Natural killer cell treated with Interleukin-12 subunit alpha and Interleukin-12 subunit beta and Interleukin-15 and Interleukin-18, amount 100 ng/mL, for 72 hours (primary cell): ENCODE results near the gene ZZZ3. TPM values are rescaled to one million over a fixed set of nuclear protein-coding genes. Genes with fewer than 3 reads are reported as not detected.
A peak's percentile ranks its signal among the peaks of the same experiment; 100 is the strongest.
"Not testable (repeated sequence)": the region's sequence is repeated elsewhere in the genome, so short reads cannot be mapped to it uniquely, and the experiment has no call there.

Experiments
- ATAC-seq, 2 donors: fragments of 150-1000 bp; cut with Tn5 transposase in 1 of 2; sonication (Bioruptor Pico), chemical (Tn5 transposase) in 1 of 2; 2 replicates each; pipeline ENCODE4 v1.10.0; 2021
- DNase-seq: peaks from one replicate; pipeline ENCODE4 v3.0.0; 2022; ENCODE audit warnings: low spot score
- H3K27ac Mint-ChIP-seq, 2 donors: 1 replicate in 1 of 2; 2 replicates in 1 of 2; pipeline ENCODE4 v1.8.0; 2022; ENCODE audit warnings: mixed read lengths in 2 of 2, mild to moderate bottlenecking in 1 of 2, moderate library complexity in 1 of 2
- H3K27me3 Mint-ChIP-seq, 2 donors: 1 replicate in 1 of 2; 2 replicates in 1 of 2; pipeline ENCODE4 v1.8.0; 2022; ENCODE audit warnings: mixed read lengths in 2 of 2
- H3K36me3 Mint-ChIP-seq: one replicate; pipeline ENCODE4 v1.8.0; 2022; ENCODE audit warnings: mixed read lengths
- H3K4me1 Mint-ChIP-seq, 2 donors: 1 replicate in 1 of 2; 2 replicates in 1 of 2; pipeline ENCODE4 v1.8.0; 2022; ENCODE audit warnings: low read depth in 2 of 2, mixed read lengths in 2 of 2, mild to moderate bottlenecking in 1 of 2
- H3K4me3 Mint-ChIP-seq: one replicate; pipeline ENCODE4 v1.8.0; 2022; ENCODE audit warnings: mixed read lengths
- H3K9me3 Mint-ChIP-seq: 2 replicates; pipeline ENCODE4 v1.8.0; 2022; ENCODE audit warnings: mixed read lengths
- total RNA-seq, 2 donors: library from RNA; stranded (reverse); gene quantifications; one replicate each; pipeline ENCODE4 v1.2.3, GENCODE V29; 2022

Gene ZZZ3
- total RNA-seq, 2 donors from 2014 or later, result 40.9 to 61.1 TPM

- Mint-ChIP-seq H3K27me3 (no peaks in the 10 kb centered on the region), H3K4me3 (peak overlapping the region; percentile 92), H3K36me3 (no peaks in the 10 kb centered on the region), H3K4me1 (peaks cover 24 to 27% of the 10 kb centered on the region in 2 donors), H3K9me3 (no peaks in the 10 kb centered on the region), H3K27ac (peak overlapping the region; percentile 87 to 96)
- DNase-seq (peak; percentile 97), ATAC-seq (peak; percentile 89 to 92)
Observed at GRCh38 chr1:77683160-77684148, 996 bp upstream of the ZZZ3 start.

DNA sequence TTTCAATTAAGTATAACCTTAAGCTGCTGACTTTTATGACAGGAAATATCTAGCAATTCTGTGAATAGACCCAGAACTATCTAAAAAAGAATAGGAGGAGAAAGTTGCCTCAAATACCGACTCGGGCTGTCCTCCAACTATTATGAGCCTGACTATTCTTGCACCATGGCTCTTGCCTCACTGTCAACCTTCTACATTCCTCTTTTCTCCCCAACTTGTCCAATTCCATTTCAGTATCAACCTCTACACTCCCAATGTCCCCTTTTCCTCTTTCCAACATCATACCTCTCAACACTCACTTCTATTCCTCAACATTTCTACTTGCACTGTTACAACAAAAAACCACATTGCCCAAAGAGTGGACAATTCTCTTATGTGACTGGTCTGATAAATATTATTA, 2.3 kb downstream of the ZZZ3 start:
- H3K4me3 Mint-ChIP-seq, result peak overlapping the region; percentile 8

GRCh38 chr1:77678660-77679610, 3.5 kb downstream of the ZZZ3 start:
- no peaks in the 10 kb centered on the region for H3K9me3 Mint-ChIP-seq
- no peak overlapping the region for H3K27ac Mint-ChIP-seq
- DNase-seq (no peak), ATAC-seq (no peak)
- no peaks in the 10 kb centered on the region for H3K36me3 Mint-ChIP-seq
- H3K4me1 Mint-ChIP-seq, result peaks cover 23 to 27% of the 10 kb centered on the region in 2 donors
- H3K4me3 Mint-ChIP-seq, result no peak overlapping the region
- no peaks in the 10 kb centered on the region for H3K27me3 Mint-ChIP-seq

More for the DNA sequence above, 2.3 kb downstream of the ZZZ3 start:
- H3K36me3 Mint-ChIP-seq, result no peaks in the 10 kb centered on the region
- no peaks in the 10 kb centered on the region for H3K27me3 Mint-ChIP-seq
- no peak for ATAC-seq
- no peaks in the 10 kb centered on the region for H3K9me3 Mint-ChIP-seq
- H3K4me1 Mint-ChIP-seq, result peaks cover 27 to 31% of the 10 kb centered on the region in 2 donors
- DNase-seq, result no peak
- H3K27ac Mint-ChIP-seq, result no peak overlapping the region

- H3K4me3 Mint-ChIP-seq, H3K36me3 Mint-ChIP-seq, H3K9me3 Mint-ChIP-seq, DNase-seq, H3K27ac Mint-ChIP-seq, H3K27me3 Mint-ChIP-seq, ATAC-seq: not testable (repeated sequence)
- peaks cover 20 to 29% of the 10 kb centered on the region in 2 donors for H3K4me1 Mint-ChIP-seq
Observed at GRCh38 chr1:77674807-77675206, 7.7 kb downstream of the ZZZ3 start.

GRCh38 chr1:77673716-77674355, 8.6 kb downstream of the ZZZ3 start:
- no peak for ATAC-seq
- Mint-ChIP-seq H3K27ac (no peak overlapping the region), H3K4me3 (no peak overlapping the region), H3K36me3 (no peaks in the 10 kb centered on the region), H3K9me3 (no peaks in the 10 kb centered on the region), H3K27me3 (no peaks in the 10 kb centered on the region), H3K4me1 (peaks cover 24 to 32% of the 10 kb centered on the region in 2 donors)
- no peak for DNase-seq

- H3K4me1 Mint-ChIP-seq, result peaks cover 20 to 26% of the 10 kb centered on the region in 2 donors
- DNase-seq (no peak), ATAC-seq (no peak)
- peak overlapping the region; percentile 35 to 47 for H3K27ac Mint-ChIP-seq
- no peaks in the 10 kb centered on the region for H3K9me3 Mint-ChIP-seq
- H3K27me3 Mint-ChIP-seq, result no peaks in the 10 kb centered on the region
- H3K4me3 Mint-ChIP-seq, result peak overlapping the region; percentile 22
- no peaks in the 10 kb centered on the region for H3K36me3 Mint-ChIP-seq
Observed at GRCh38 chr1:77673030-77673429, 9.4 kb downstream of the ZZZ3 start.

DNA sequence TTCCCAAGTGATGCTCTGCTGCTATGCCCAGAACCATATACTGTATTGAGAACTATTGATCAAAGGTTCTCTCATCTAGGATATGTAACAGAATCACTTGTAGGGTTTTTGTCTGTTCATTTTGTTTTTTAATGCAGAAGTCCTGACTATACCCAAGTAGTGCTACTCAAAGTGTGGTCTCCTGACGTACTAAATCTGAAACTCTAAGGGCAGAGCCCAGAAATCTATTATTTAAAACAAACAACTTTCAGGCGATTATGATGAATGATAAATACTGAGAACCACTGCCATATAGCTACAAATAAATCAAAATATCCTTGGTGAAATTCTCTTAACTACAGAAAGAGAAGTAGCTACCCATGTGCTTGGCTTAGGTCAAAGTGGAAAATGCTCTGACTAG, 10.1 kb downstream of the ZZZ3 start:
- ATAC-seq, result peak in 1 of 2 donors; percentile 51
- DNase-seq, result no peak
- Mint-ChIP-seq H3K4me3 (peak overlapping the region; percentile 22), H3K36me3 (no peaks in the 10 kb centered on the region), H3K27me3 (no peaks in the 10 kb centered on the region), H3K27ac (peak overlapping the region in 1 of 2 donors; percentile 47), H3K9me3 (no peaks in the 10 kb centered on the region), H3K4me1 (peaks cover 22 to 30% of the 10 kb centered on the region in 2 donors)

DNA sequence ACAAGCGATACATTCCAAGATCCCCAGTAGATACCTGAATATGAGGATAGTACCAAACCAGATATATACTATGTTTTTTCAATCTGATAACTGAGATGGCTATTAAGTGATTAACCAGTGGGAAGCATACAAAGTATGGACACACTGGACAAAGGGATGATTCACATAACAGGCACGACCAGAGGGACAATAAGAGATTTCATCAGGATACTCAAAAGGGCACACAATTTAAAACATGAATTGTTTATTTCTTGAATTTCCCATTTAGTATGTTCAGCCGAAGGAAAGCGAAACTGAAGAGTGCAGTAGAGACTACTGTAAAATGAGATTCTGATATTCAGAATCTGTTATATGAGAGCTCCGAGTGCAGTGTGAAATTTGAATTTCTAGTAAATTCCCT, 10.6 kb downstream of the ZZZ3 start:
- DNase-seq, result no peak
- H3K4me1 Mint-ChIP-seq, result peaks cover 23 to 32% of the 10 kb centered on the region in 2 donors
- no peaks in the 10 kb centered on the region for H3K27me3 Mint-ChIP-seq
- no peaks in the 10 kb centered on the region for H3K9me3 Mint-ChIP-seq
- no peak for ATAC-seq
- H3K36me3 Mint-ChIP-seq, result no peaks in the 10 kb centered on the region
- H3K27ac Mint-ChIP-seq, result peak overlapping the region in 1 of 2 donors; percentile 27
- peak overlapping the region; percentile 15 for H3K4me3 Mint-ChIP-seq

GRCh38 chr1:77670330-77670729, 12.1 kb downstream of the ZZZ3 start:
- no peak for DNase-seq
- Mint-ChIP-seq H3K27ac (no peak overlapping the region), H3K4me3 (no peak overlapping the region), H3K27me3 (no peaks in the 10 kb centered on the region), H3K36me3 (no peaks in the 10 kb centered on the region), H3K4me1 (peaks cover 23 to 32% of the 10 kb centered on the region in 2 donors), H3K9me3 (no peaks in the 10 kb centered on the region)
- ATAC-seq, result no peak

GRCh38 chr1:77668924-77669449, 13.5 kb downstream of the ZZZ3 start:
- Mint-ChIP-seq H3K9me3 (no peaks in the 10 kb centered on the region), H3K27me3 (no peaks in the 10 kb centered on the region), H3K4me3 (no peak overlapping the region), H3K4me1 (peaks cover 27 to 40% of the 10 kb centered on the region in 2 donors), H3K36me3 (no peaks in the 10 kb centered on the region), H3K27ac (no peak overlapping the region)
- no peak for DNase-seq
- ATAC-seq, result peak in 1 of 2 donors; percentile 33

DNA sequence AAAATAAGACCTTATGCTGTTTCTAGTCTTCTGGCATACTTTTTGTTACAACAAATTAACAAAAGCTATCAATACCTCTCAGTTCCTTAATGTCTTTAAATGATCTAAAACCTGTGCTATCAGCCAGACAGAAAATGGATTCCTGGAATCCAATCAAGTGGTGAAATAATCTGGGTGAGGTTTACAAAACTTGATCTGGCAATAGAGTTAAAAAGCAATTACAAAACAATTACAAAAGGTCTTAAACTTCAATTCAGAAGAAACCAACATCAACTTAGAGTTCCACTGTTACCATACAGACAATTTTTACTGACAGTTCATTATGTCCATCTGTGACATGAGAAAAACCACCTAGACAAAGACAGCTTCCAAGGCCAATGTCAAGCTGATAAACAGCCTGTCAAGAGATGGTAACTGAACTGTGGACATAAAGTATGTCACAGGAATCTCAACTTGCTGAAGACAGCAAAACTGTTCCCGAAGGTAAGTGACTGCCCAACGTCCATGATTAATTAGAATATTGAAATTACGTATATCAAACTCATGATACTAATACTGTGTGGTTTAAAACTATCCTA, 17.4 kb downstream of the ZZZ3 start:
- DNase-seq (no peak), ATAC-seq (no peak)
- Mint-ChIP-seq H3K27ac (no peak overlapping the region), H3K27me3 (no peaks in the 10 kb centered on the region), H3K4me3 (no peak overlapping the region), H3K9me3 (no peaks in the 10 kb centered on the region), H3K36me3 (no peaks in the 10 kb centered on the region), H3K4me1 (peaks cover 25 to 34% of the 10 kb centered on the region in 2 donors)

- Mint-ChIP-seq H3K4me1 (peaks cover 22 to 25% of the 10 kb centered on the region in 2 donors), H3K27ac (no peak overlapping the region), H3K36me3 (no peaks in the 10 kb centered on the region), H3K27me3 (no peaks in the 10 kb centered on the region), H3K4me3 (no peak overlapping the region), H3K9me3 (no peaks in the 10 kb centered on the region)
- ATAC-seq (no peak), DNase-seq (no peak)
Observed at GRCh38 chr1:77661696-77662095, 20.8 kb downstream of the ZZZ3 start.
